ENCODE results near the gene F2.
"Not testable (repeated sequence)": the region's sequence is repeated elsewhere in the genome, so short reads cannot be mapped to it uniquely, and the experiment has no call there.

Gene F2

DNA sequence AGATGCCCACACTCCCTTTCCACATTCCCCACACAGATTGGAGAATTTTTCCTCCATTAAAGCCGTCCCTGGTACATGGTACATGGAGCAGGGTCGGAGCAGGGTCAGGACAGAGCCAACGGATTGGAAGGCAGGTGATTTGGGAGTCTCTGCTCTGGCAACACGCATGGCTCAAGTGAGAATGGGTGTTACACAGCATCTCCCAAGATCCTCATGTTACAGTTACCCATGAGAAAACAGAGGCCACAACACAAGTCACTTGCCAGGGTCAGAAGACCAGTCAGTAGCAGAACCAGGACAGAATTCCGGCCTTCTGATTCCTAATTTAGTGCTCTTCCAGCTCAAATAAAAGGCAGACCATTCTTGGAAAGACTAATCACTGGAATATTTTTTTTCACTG lies 7.7 kb upstream of the F2 start:
- no peaks in the 10 kb centered on the region for H3K27me3 ChIP-seq
- H3K27ac ChIP-seq: no peak overlapping the region
- peaks cover 15% of the 10 kb centered on the region for H3K36me3 ChIP-seq
- no peaks in the 10 kb centered on the region for H3K9me3 ChIP-seq
- TF ChIP-seq, protein P1, sequence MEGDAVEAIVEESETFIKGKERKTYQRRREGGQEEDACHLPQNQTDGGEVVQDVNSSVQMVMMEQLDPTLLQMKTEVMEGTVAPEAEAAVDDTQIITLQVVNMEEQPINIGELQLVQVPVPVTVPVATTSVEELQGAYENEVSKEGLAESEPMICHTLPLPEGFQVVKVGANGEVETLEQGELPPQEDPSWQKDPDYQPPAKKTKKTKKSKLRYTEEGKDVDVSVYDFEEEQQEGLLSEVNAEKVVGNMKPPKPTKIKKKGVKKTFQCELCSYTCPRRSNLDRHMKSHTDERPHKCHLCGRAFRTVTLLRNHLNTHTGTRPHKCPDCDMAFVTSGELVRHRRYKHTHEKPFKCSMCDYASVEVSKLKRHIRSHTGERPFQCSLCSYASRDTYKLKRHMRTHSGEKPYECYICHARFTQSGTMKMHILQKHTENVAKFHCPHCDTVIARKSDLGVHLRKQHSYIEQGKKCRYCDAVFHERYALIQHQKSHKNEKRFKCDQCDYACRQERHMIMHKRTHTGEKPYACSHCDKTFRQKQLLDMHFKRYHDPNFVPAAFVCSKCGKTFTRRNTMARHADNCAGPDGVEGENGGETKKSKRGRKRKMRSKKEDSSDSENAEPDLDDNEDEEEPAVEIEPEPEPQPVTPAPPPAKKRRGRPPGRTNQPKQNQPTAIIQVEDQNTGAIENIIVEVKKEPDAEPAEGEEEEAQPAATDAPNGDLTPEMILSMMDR (IDR thresholded peaks at IDR 0.05): no peak
- no peaks in the 10 kb centered on the region for H3K4me1 ChIP-seq (ENCODE audit: control insufficient read depth in 1 of 2, insufficient read depth in 1 of 2, low read depth in 1 of 2, low read length in 1 of 2)
- H3K4me3 ChIP-seq (ENCODE audit: low read depth in 1 of 2, low read length in 1 of 2): no peak overlapping the region

DNA sequence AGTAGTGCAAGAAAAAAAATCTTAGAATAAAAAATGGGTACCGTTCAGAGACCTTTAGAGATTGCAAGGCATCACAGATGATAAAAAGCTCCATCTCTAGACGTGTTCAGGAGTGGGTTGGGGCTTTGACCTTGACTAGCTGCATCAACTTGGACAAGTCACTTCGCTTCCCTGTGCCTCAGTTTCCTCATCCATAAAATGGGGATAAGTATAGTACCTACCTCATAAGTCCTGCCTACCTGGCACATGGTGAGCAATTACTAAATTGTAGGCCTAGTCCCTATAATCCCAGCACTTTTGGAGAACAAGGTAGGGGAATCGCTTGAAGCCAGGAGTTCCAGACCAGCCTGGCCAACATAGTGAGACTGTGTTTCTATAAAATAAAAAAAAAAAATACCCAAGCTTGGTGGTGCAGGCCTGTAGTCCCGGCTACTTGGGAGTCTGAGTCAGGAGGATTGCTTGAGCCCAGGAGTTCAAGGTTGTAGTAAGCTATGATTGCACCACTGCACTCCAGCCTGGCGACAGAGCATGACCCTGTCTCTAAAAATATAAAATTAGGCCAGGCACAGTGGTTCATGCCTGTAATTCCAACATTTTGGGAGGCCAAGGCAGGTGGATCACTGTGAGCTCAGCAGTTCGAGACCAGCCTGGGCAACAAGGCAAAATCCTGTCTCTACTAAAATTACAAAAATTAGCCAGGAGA lies 6.0 kb upstream of the F2 start:
- TF ChIP-seq, protein P1 (IDR thresholded peaks at IDR 0.05): no peak
- Histone ChIP-seq H3K36me3 (no peaks in the 10 kb centered on the region), H3K9me3 (no peaks in the 10 kb centered on the region), H3K4me1 (ENCODE audit: control insufficient read depth in 1 of 2, insufficient read depth in 1 of 2, low read depth in 1 of 2, low read length in 1 of 2) (no peaks in the 10 kb centered on the region), H3K27me3 (no peaks in the 10 kb centered on the region), H3K27ac (no peak overlapping the region), H3K4me3 (ENCODE audit: low read depth in 1 of 2, low read length in 1 of 2) (no peak overlapping the region)

DNA sequence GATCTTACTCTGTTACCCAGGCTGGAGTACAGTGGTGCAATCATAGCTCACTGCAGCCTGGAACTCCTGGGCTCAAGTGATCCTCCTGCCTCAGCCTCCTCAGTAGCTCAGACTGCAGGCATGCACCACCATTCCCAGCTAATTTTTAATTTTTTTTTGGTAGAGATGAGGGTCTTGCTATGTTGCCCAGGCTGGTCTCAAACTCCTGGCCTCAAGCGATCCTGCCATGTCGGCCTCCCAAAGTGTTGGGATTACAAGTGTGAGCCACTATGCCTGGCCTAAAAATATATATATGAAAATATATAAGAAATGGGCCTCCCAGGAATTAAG lies 1.2 kb upstream of the F2 start:
- H3K36me3 ChIP-seq; H3K27me3 ChIP-seq; H3K4me3 ChIP-seq (ENCODE audit: low read depth in 1 of 2, low read length in 1 of 2); H3K9me3 ChIP-seq; H3K4me1 ChIP-seq (ENCODE audit: control insufficient read depth in 1 of 2, insufficient read depth in 1 of 2, low read depth in 1 of 2, low read length in 1 of 2); H3K27ac ChIP-seq: not testable (repeated sequence)

DNA sequence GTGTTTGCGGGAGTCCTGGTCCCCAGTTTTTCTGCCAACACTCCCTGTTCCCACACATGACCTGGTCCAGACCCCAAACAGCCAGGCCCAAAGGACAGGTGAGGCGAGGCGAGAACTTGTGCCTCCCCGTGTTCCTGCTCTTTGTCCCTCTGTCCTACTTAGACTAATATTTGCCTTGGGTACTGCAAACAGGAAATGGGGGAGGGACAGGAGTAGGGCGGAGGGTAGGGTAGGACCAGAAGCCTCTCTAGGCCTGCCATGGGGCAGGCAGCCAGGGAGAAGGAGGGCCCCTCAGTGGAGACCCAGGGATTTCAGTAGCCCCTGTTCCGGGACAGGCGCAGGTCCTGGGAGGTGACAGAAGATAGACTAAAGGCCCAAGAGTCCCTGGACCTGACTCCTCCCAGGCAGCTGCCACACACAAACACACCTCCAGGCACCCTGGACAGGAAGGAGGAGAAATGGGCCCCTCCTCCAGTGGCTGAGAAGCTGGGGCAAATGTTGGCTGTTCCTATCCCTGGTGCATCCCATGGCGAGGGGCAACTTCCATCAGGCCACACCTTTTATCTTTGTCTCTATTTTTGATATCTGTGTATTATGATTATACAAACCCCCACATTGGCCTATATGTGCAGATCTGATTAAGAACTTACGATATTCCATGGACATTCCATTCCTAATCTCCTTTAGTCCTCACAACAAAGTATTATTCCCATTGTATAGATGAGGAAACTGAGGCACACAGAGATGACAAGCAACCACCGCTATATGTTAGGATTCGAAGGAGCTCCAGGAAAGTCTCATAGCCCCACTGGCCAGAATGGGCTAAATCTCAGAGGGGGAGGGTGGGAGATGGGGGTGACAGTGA lies 626 bp upstream of the F2 start:
- Histone ChIP-seq H3K27ac (no peak overlapping the region), H3K36me3 (no peaks in the 10 kb centered on the region), H3K27me3 (no peaks in the 10 kb centered on the region), H3K4me3 (ENCODE audit: low read depth in 1 of 2, low read length in 1 of 2) (no peak overlapping the region), H3K4me1 (ENCODE audit: control insufficient read depth in 1 of 2, insufficient read depth in 1 of 2, low read depth in 1 of 2, low read length in 1 of 2) (no peaks in the 10 kb centered on the region), H3K9me3 (no peaks in the 10 kb centered on the region)
- TF ChIP-seq, protein P1 (IDR thresholded peaks at IDR 0.05): no peak

DNA sequence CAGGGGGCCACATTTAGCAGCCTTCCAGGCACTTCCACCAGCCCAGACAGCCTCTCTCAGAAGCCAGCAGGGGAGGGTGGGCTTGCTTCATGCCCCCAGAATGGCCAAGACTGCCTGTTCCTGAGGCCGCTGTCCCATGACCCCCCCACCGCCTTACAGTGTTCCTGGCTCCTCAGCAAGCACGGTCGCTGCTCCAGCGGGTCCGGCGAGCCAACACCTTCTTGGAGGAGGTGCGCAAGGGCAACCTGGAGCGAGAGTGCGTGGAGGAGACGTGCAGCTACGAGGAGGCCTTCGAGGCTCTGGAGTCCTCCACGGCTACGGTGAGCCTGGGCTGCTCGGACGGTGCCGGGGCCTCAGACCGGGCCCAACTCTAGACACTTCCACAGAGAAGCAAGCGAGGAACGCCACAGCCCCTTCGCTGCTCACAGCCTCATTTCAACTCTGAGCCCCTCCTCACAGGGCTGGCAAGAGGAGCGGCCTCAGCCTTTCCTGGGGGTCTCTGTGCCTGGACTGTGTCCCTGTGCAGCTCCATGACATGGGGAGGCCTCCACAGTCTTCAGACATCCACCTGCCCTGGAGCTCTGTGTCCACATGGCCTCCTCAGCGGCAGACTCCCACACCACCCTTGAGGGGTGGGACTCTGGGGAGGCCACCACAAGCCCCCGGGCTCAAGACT lies 668 bp downstream of the F2 start:
- H3K27ac ChIP-seq: no peak overlapping the region
- TF ChIP-seq, protein P1 (IDR thresholded peaks at IDR 0.05): no peak
- no peaks in the 10 kb centered on the region for H3K4me1 ChIP-seq (ENCODE audit: control insufficient read depth in 1 of 2, insufficient read depth in 1 of 2, low read depth in 1 of 2, low read length in 1 of 2)
- no peaks in the 10 kb centered on the region for H3K36me3 ChIP-seq
- H3K4me3 ChIP-seq (ENCODE audit: low read depth in 1 of 2, low read length in 1 of 2): no peak overlapping the region
- no peaks in the 10 kb centered on the region for H3K9me3 ChIP-seq
- no peaks in the 10 kb centered on the region for H3K27me3 ChIP-seq

DNA sequence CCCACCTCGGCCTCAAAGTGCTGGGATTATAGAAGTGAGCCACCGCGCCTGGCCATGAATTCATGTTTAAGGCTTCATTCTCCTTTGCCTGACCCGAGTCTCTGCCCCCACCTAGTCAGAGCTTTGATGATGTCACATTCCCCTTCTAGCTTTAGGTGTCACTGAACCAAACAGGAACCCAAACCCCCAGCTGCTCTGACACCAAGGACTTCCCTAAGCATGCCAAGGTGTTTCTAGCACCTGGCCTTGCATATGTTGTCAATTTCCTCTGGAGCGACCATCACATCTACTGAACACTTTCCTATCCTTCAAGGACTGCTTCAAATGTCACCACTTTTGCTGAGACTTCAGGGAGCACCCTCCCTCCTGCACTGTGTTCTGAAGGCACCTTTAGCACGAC lies 2.3 kb downstream of the F2 start:
- Histone ChIP-seq H3K4me1 (ENCODE audit: control insufficient read depth in 1 of 2, insufficient read depth in 1 of 2, low read depth in 1 of 2, low read length in 1 of 2) (no peaks in the 10 kb centered on the region), H3K36me3 (no peaks in the 10 kb centered on the region), H3K9me3 (no peaks in the 10 kb centered on the region), H3K4me3 (ENCODE audit: low read depth in 1 of 2, low read length in 1 of 2) (no peak overlapping the region), H3K27ac (no peak overlapping the region), H3K27me3 (no peaks in the 10 kb centered on the region)
- TF ChIP-seq, protein P1 (IDR thresholded peaks at IDR 0.05): no peak

All from neutrophil (primary cell).